Transverse colon (tissue), 4 donors: ENCODE measurements around the gene MORN3.

ENCODE experiments used
- CTCF ChIP-seq, 5 experiments: fragments of 200-600 bp in 3 of 5; fragments of 450-650 bp in 2 of 5; sonication (generic) in 3 of 5; IDR thresholded peaks; 1 replicate in 2 of 5; 2 replicates in 3 of 5; pipeline ENCODE4 v1.5.1; 2016 to 2017; ENCODE audit warnings: antibody characterized with exemption in 5 of 5, inconsistent platforms in 3 of 5, mild to moderate bottlenecking in 2 of 5, moderate library complexity in 1 of 5
- EP300 ChIP-seq: sonication (generic); formaldehyde crosslinking; IDR thresholded peaks from one replicate; pipeline ENCODE4 v1.6.1; 2017; ENCODE audit warnings: antibody characterized with exemption, low read depth
- POLR2AphosphoS5 ChIP-seq, 3 donors: sonication (generic); formaldehyde crosslinking; IDR thresholded peaks; one replicate each; pipeline ENCODE4 v1.6.1; 2016; ENCODE audit warnings: antibody characterized with exemption in 3 of 3

GRCh38 chr12:121610239-121611149, 59.0 kb downstream of the MORN3 start:
- TF ChIP-seq CTCF (IDR thresholded peaks at IDR 0.05) (no peak), POLR2AphosphoS5 (IDR thresholded peaks at IDR 0.05) (peak in 2 of 3 donors; percentile 48 to 55), EP300 (no peak)
